GM19193 (cell line): ENCODE results near the gene OLFML2B.

Source experiments
- POLR2A ChIP-seq: IDR thresholded peaks from 4 replicates; pipeline ENCODE4 v1.6.1; 2011; ENCODE audit not compliant: insufficient read depth, insufficient read length; ENCODE audit errors: extremely low read depth

Gene OLFML2B

DNA sequence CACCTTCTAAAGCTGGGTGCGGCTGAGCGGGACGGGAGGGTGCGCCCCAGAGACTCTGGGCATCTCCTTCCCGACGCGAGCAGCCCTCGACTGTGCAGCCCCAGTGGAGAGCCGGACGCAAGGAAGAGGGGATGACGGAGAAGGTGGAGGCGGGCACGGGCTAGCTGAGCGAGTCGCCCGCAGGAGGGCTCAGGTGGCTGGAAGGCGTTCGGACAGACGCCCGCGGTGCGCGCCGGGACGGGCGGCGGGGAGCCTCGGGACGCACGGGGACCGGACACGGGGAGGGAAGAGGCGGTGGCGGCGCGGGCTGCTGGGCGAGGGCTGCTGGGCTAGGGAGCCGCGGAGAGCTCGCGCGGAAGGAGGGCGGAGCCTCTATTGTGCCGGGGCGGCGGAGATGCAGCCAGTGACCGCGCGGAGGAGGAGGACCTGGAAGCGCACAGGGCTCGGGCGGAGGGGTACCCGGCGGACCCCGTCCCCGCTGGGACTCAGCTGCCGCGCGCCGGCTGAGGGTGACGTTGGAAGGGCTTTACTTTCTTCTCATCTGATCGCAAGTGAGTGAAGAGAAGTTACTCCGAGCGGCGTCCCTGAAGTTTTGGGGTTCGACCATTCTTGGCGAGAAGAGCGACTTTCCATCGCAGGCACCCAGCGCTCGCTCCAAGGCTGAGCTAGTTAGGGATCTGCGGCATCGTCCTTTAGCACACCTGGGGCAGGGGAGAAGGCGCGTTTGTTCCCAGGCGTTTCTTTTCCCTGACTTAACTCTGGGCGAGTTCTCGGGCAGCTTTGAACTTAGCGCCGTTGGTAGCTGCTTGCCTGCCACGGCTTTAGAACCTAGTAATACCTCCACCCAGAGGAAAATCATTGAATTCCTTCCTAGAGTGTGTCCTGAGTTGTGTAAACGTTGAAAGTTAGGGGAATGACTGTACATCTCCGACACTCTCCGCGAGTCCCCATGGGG is at the start of gene OLFML2B:
Gene OLFML2B (minus strand): TSS at position 323 of the 955 bp plus-strand sequence. CDS start 439 bp downstream, outside the sequence.
- TF ChIP-seq POLR2A: no peak

DNA sequence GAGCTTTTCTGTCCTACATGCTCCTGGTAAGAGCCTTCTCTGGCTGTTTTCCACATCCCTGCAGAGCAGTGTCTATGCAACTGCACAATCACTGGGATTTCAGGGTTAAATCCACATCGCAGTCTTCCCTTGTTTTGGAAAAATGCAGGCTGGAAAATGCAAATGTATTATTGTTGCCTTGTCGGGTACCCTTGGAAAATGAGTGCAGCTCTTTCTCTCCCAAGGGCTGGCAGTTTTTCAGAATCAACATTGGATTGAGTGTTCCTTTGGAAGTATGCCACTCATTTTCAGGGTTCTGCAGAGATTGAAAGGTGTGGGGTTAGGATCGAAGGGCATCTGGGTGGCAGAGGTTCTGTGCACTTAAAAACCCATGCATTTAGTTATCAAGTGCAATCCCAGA is 49.1 kb upstream of the OLFML2B start:
- TF ChIP-seq POLR2A: no peak

DNA sequence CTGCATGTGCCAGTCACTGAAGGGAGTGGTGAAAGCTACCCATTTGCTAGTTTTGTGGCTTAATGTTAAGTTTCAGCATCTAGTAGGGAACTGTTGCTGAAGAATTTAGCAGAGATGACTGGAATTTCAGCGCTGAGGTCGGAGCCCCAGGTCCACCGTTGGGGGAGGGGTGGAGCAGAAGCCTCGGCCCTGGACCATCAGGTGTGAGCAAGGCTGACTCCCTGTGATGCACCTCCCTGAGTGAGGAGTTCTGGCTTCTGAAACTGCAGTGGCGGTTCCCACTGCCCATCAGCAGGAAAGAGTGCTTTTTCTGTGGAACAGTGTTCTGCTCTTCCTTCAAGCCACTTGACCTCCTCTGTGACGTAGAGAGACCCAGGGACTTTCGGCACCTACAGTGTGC is 47.2 kb upstream of the OLFML2B start:
- no peak for TF ChIP-seq POLR2A

DNA sequence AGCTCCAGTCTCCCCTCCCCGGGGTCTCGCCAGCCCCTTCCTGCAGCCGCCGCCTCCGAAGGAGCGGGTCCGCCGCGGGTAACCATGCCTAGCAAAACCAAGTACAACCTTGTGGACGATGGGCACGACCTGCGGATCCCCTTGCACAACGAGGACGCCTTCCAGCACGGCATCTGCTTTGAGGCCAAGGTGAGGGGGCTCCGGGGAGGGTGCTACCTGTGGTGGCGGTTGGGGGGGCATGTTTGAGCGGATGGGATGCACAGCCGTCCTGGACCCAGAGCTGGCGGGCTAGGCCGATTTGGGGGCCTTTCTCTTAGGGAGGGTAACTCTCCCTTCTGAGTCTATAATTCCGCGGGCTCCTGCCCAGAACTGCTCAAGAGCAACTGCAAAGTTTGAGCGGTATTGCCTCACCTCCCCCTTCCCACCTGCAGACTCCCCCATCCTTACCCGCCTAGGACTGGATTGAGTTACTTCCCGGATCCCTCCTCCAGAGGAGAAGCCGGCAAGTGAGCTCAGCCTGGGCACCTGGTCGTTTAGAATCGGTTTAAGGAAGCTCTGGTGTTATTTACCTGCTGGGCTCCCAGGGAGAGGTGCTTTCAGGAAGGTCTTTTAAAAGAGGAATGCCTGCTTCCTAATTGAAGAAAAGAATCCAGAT is 46.6 kb upstream of the OLFML2B start:
- no peak for TF ChIP-seq POLR2A

DNA sequence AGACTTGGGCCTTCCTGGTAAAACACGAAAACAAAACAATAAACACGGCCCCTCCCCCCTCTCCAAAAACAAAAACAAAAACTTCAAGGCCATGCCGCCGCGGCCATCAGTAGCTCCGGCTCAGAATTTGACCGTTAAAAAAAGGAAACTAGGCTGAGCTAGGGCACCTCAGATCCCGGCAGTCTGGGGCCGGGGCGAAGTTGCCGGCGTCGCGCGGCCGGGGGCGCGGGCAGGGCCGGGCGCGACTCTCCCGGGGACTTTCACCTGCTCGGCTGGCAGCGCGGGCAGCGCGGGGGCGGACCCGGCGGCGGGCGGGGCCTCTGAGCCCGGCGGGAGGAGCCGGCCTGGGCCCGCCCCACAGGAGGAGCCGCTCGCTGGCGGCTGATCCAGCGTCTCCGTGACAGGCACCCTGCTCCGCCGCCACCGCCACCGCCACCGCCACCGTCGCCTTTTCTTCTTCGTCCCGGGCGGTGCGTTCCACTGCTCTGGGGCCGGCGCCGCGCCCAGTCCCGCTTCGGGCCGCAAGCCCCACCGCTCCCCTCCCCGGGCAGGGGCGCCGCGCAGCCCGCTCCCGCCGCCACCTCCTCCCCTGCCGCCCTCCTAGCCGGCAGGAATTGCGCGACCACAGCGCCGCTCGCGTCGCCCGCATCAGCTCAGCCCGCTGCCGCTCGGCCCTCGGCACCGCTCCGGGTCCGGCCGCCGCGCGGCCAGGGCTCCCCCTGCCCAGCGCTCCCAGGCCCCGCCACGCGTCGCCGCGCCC is 45.8 kb upstream of the OLFML2B start, which contains the start of gene NOS1AP:
Gene NOS1AP (plus strand): TSS at position 358 of the 760 bp plus-strand sequence. CDS start 487 bp downstream, outside the sequence.
- no peak for TF ChIP-seq POLR2A

DNA sequence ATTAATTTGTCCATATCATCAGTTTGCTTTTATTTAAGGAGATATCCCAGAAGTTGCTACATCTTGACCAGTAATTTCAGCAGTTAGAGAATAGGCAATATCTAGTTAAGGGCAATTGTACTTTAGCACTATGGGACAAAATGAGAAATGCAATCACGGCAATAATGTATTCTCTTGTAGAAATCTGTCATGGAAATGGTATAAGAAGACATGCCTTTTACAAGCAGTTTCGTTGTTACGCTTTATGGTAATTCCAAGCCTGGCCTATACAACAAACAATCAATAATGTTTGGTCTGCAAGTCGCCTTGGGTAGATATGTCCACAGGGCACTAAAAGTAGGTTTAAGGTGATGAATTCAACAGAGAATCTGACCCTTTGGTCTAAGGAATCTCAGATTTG is 44.6 kb upstream of the OLFML2B start:
- no peak for TF ChIP-seq POLR2A

DNA sequence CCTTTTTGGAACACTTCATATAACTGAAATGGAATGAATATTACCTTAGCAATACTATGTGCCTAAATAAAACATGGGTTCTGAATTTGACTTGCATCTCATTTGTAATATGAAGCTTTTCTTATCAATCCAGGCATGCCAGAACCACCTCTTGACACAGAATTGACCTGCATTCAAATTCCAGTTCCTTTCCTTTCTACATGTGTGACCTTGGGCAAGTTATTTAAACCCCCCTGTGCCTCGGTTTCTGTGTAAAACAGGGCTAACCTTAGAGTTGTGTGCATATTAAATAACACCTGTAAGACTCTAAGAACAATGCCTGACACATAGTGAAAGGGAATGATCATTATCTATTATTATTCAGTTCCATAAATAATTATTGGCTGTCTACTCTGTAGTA is 43.8 kb upstream of the OLFML2B start:
- TF ChIP-seq POLR2A: no peak

DNA sequence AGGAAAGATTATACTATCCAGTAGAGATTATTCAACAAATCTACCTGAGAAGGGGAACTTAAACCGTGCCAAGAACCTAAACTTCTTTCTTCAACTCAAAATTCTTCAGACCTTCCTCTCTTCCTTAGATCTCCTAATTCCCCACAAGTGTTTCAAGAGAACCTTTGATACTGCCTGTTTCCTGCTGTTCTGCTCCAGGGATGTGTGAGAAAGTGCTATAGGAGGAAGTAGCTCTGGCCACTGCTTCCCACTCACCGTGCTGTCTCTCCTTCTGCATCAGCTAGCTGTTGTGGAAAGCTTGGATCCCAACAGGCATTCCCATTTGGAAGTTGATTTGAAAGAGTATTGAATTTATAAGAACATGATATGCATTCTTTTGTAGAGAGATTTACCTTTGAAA is 41.3 kb upstream of the OLFML2B start:
- TF ChIP-seq POLR2A: no peak

DNA sequence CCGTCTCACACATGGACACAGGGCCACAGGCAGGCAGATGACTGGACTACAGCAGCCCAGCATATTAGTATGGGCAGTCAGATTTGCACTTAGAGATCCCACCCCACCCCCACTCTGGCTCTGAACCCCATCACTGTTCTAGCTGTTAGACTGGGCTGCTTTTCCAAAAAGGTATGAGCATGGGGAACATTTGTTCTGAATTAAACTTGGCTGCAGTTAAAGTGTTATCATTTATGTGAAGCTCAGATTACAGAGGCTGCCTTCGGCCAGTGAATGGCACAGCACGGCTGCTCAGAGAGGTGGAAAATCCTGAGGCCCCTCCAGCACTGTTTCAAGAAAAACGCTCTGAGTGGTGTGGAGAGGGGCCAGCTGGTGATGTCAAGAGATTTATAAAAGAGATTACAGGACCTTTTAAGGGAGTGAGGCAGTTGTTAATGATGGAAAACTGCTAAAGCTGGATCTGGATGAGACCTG is 38.9 kb upstream of the OLFML2B start:
- no peak for TF ChIP-seq POLR2A

DNA sequence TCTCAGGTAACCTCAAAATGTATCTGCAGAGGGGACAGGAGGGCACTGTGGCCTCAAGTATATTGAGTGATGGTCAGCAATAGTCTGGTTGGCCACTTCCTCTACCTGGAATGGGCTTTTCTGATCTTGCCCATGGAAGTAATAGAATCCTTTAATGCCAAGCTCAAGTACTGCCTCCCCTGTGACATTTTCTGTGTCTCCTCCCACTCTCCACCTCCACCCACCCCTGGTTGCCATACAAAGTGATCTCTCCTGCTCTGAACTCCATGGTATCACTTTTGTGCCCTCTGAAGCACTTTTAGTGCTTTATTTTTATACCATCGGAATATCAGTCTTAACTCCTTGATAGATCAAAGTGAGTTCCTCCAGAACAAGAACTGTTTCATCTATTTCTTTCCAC is 36.6 kb upstream of the OLFML2B start:
- no peak for TF ChIP-seq POLR2A

DNA sequence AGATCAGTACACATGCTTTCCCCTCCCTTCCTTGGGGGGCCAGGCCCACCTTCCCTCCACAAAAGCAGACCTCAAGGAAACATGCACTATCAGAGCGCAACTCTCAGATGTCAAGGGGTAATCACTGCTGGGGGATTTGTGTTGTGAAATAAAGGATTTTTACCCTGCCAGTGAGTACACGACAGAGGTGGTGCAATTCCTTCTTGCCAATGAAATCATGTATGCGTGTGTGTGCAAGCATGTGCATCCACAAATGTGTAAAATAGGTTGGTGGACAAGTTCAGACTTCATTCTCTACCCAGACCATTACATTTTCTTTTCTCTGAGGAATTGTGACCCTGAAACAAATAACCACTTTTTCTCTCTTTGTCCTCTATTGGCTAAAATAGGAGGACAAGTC is 36.1 kb upstream of the OLFML2B start:
- TF ChIP-seq POLR2A: no peak

DNA sequence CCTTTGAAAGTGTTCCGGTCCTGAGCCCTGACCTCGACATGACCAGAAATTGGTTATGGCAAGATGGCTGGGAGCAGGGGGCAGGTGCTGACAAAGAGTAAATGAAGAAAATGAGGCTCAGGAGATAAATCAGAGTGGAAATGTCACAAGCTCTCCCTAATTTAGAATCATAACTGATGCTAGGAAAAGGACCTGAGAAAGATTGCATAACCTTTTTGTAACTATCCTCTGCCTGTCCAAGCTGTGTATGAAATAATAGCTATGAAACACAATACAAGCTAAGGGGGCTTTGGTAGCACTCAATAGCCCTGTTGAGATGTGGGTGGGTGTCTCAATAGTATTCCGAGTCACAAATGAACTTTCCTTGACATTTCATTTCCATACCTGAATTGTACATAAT is 32.9 kb upstream of the OLFML2B start:
- no peak for TF ChIP-seq POLR2A

DNA sequence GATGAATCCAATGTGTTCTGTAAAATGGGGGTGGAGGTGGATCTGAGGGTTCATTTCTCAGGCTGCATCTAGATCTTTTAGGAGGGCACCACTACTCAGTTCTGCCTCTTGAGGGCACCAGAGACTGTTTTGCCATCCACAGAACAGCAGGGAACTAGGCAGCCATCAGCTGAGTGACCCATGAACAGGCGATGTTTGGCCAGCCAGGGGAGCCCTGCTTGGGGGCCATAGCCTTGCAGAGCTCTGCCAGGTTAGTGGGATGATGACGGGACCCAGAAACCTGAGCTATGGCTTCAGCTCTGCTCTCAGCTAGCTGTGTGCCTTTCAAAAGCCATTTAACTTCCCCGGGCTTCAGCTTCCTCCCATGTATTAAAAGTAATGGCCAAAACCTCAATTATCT is 32.4 kb upstream of the OLFML2B start:
- no peak for TF ChIP-seq POLR2A

DNA sequence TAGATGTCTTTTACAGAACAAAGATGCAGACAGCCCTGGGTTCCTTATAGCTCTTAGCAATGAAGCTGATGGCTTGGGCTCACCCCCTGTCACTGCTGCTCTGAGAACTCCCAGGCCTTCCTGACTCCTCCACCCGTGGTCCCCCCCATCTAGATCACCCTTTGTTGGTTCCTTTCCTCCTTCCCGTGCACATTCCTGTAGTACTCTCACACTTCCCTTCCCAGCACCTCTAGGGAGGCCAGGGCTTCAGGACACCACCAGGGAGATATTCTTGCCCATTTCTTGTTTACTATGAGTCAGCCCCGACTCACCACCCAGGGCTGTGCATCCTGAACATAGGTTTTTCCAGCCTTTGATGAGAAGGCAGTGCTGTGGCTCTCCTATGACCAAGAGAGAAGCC is 31.4 kb upstream of the OLFML2B start:
- TF ChIP-seq POLR2A: no peak

DNA sequence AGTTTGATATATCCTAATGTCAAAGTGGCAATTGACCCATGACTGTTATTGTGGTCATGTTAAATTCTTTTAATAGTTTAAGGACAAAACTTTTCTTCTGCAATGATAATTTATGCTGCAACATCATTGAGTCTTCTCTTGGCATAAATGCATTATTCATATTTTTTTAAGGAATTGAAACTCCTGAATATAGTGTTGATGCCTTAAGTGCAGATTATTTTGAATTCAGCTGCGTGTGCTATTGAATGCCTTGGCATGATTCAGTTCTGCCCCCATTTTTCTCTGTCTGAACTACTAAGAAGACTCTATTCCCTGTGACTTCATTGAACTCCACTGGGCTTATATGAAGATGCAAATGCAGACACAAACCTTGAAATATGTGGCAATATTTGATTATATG is 23.3 kb upstream of the OLFML2B start:
- no peak for TF ChIP-seq POLR2A
